Breast epithelium (tissue), 3 donors: Measurements from ENCODE around the gene GNAZ.

ENCODE experiments used
- POLR2A ChIP-seq: fragments of 450-650 bp; IDR thresholded peaks from one replicate; pipeline ENCODE4 v1.6.1; 2016; ENCODE audit warnings: antibody characterized with exemption, mild to moderate bottlenecking, moderate library complexity
- TF ChIP-seq, protein P1 (sequence below), 3 donors: fragments of 450-650 bp; IDR thresholded peaks; one replicate each; pipeline ENCODE4 v1.5.1; 2016 to 2017; ENCODE audit warnings: antibody characterized with exemption in 3 of 3, mild to moderate bottlenecking in 3 of 3, moderate library complexity in 3 of 3

DNA sequence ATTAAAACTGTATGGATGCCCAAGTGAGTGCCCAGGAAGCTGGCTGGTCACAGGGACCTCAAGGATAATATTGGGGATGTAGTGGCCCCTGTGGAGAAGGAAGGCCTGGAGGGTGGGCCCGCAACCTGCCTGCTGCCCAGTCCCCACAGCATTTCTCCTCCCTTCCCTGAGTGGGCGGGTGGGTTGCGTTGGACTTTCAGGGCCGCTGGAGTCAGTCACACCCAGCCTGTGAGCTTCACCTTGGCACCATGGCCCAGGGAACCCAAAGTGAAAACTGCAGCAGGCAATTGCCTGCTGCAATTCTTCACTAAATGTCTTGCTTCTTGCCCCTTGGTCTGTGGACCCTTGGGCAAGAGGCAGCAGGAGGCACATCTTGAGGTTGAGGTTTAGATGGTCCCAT lies 4.7 kb downstream of the GNAZ start:
- no peak for TF ChIP-seq POLR2A
- TF ChIP-seq, protein P1, sequence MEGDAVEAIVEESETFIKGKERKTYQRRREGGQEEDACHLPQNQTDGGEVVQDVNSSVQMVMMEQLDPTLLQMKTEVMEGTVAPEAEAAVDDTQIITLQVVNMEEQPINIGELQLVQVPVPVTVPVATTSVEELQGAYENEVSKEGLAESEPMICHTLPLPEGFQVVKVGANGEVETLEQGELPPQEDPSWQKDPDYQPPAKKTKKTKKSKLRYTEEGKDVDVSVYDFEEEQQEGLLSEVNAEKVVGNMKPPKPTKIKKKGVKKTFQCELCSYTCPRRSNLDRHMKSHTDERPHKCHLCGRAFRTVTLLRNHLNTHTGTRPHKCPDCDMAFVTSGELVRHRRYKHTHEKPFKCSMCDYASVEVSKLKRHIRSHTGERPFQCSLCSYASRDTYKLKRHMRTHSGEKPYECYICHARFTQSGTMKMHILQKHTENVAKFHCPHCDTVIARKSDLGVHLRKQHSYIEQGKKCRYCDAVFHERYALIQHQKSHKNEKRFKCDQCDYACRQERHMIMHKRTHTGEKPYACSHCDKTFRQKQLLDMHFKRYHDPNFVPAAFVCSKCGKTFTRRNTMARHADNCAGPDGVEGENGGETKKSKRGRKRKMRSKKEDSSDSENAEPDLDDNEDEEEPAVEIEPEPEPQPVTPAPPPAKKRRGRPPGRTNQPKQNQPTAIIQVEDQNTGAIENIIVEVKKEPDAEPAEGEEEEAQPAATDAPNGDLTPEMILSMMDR (IDR thresholded peaks at IDR 0.05), result no peak
